ENCODE measurements around the gene GRAP2.
"Not testable (repeated sequence)": the region's sequence is repeated elsewhere in the genome, so short reads cannot be mapped to it uniquely, and the experiment has no call there.

The GRAP2 gene

GRCh38 chr22:39900306-39901227, at the start of gene GRAP2:
TSS of gene GRAP2 (plus strand) at chr22:39901084. CDS start at chr22:39947107, 46,023 bp downstream.
- no peak for DNase-seq

GRCh38 chr22:39851606-39852315, 49.1 kb upstream of the GRAP2 start:
- no peak for DNase-seq

- no peak for DNase-seq
Measured at GRCh38 chr22:39852799-39853198, 48.1 kb upstream of the GRAP2 start.

GRCh38 chr22:39856588-39856987, 44.3 kb upstream of the GRAP2 start:
- no peak for DNase-seq

- DNase-seq, result no peak
Measured at GRCh38 chr22:39859903-39860588, 40.8 kb upstream of the GRAP2 start.

GRCh38 chr22:39868741-39869140, 32.1 kb upstream of the GRAP2 start:
- no peak for DNase-seq

- DNase-seq, result not testable (repeated sequence)
Measured at GRCh38 chr22:39869797-39870196, 31.1 kb upstream of the GRAP2 start.

- DNase-seq, result no peak
Measured at GRCh38 chr22:39871008-39871798, 29.7 kb upstream of the GRAP2 start.

GRCh38 chr22:39872548-39872947, 28.3 kb upstream of the GRAP2 start:
- DNase-seq, result no peak

GRCh38 chr22:39873965-39874364, 26.9 kb upstream of the GRAP2 start:
- no peak for DNase-seq

GRCh38 chr22:39875176-39875885, 25.6 kb upstream of the GRAP2 start:
- not testable (repeated sequence) for DNase-seq

GRCh38 chr22:39877079-39877845, 23.6 kb upstream of the GRAP2 start:
- no peak for DNase-seq

GRCh38 chr22:39880722-39881121, 20.2 kb upstream of the GRAP2 start:
- no peak for DNase-seq

- DNase-seq, result no peak
Measured at GRCh38 chr22:39883057-39883456, 17.8 kb upstream of the GRAP2 start.

GRCh38 chr22:39889924-39890323, 11.0 kb upstream of the GRAP2 start:
- not testable (repeated sequence) for DNase-seq

- DNase-seq, result no peak
Measured at GRCh38 chr22:39893526-39893925, 7.4 kb upstream of the GRAP2 start, which contains the start of gene ENTHD1. TSS of gene ENTHD1 (minus strand) at chr22:39893760. CDS start at chr22:39887748, 6,012 bp downstream.

GRCh38 chr22:39894554-39895092, 6.3 kb upstream of the GRAP2 start:
- no peak for DNase-seq

GRCh38 chr22:39895682-39896081, 5.2 kb upstream of the GRAP2 start:
- DNase-seq, result no peak

- DNase-seq, result no peak
Measured at GRCh38 chr22:39896313-39896996, 4.4 kb upstream of the GRAP2 start.

GRCh38 chr22:39897841-39898240, 3.0 kb upstream of the GRAP2 start:
- no peak for DNase-seq
